ENCODE results near the gene CSTPP1.

The CSTPP1 gene

GRCh38 chr11:47162426-47162825 lies 225.9 kb downstream of the CSTPP1 start:
- DNase-seq (ENCODE audit: low spot score) = no peak

- no peak for DNase-seq (ENCODE audit: low spot score)
These were observed 226.6 kb downstream of the CSTPP1 start for GRCh38 chr11:47163193-47163592.

GRCh38 chr11:47163898-47164297 lies 227.3 kb downstream of the CSTPP1 start:
- DNase-seq (ENCODE audit: low spot score) = no peak

- no peak for DNase-seq (ENCODE audit: low spot score)
These were observed 227.8 kb downstream of the CSTPP1 start for GRCh38 chr11:47164321-47164720.

- DNase-seq (ENCODE audit: low spot score) = no peak
These were observed 228.8 kb downstream of the CSTPP1 start for GRCh38 chr11:47165253-47165840.

GRCh38 chr11:47166368-47166767 lies 229.8 kb downstream of the CSTPP1 start:
- DNase-seq (ENCODE audit: low spot score) = no peak

- DNase-seq (ENCODE audit: low spot score) = no peak
These were observed 234.7 kb downstream of the CSTPP1 start for GRCh38 chr11:47171061-47171838.

- no peak for DNase-seq (ENCODE audit: low spot score)
These were observed 235.3 kb downstream of the CSTPP1 start for GRCh38 chr11:47171856-47172255.

GRCh38 chr11:47172740-47173336 lies 236.3 kb downstream of the CSTPP1 start:
- DNase-seq (ENCODE audit: low spot score) = no peak

GRCh38 chr11:47175746-47176327 lies 239.3 kb downstream of the CSTPP1 start:
- DNase-seq (ENCODE audit: low spot score) = no peak

- DNase-seq (ENCODE audit: low spot score) = peak; percentile 96
These were observed 240.0 kb downstream of the CSTPP1 start, which contains the start of gene ARFGAP2 for GRCh38 chr11:47176328-47177228. ARFGAP2 (minus strand) TSS chr11:47176879; CDS start chr11:47176853, 26 bp downstream.

GRCh38 chr11:47177229-47177845 lies 240.8 kb downstream of the CSTPP1 start:
- DNase-seq (ENCODE audit: low spot score) = peak; percentile 87

GRCh38 chr11:47177846-47178245 lies 241.3 kb downstream of the CSTPP1 start:
- DNase-seq (ENCODE audit: low spot score) = no peak

- DNase-seq (ENCODE audit: low spot score) = no peak
These were observed 241.8 kb downstream of the CSTPP1 start for GRCh38 chr11:47178316-47178715.

- no peak for DNase-seq (ENCODE audit: low spot score)
These were observed 242.4 kb downstream of the CSTPP1 start for GRCh38 chr11:47178737-47179654.

- peak; percentile 40 for DNase-seq (ENCODE audit: low spot score)
These were observed 243.1 kb downstream of the CSTPP1 start for GRCh38 chr11:47179655-47179991.

- no peak for DNase-seq (ENCODE audit: low spot score)
These were observed 243.6 kb downstream of the CSTPP1 start for GRCh38 chr11:47180006-47180787.

- DNase-seq (ENCODE audit: low spot score) = no peak
These were observed 244.7 kb downstream of the CSTPP1 start for GRCh38 chr11:47181271-47181670.

- no peak for DNase-seq (ENCODE audit: low spot score)
These were observed 245.8 kb downstream of the CSTPP1 start for GRCh38 chr11:47182380-47182779.
